GM12892 (cell line): ENCODE data around the gene KCNMA1.

ENCODE experiments used
- DNase-seq: peaks from one replicate; pipeline ENCODE4 v3.0.0; 2011; ENCODE audit not compliant: insufficient read length
- FAIRE-seq: peaks from 2 replicates; lab custom pipeline; 2011; peaks lifted over from hg19 to GRCh38; lab: Jason Lieb, UNC
- POLR2A ChIP-seq: IDR thresholded peaks from 2 replicates; pipeline ENCODE4 v1.6.1; 2011; ENCODE audit warnings: low read depth, low read length, control low read depth
- POLR2AphosphoS5 ChIP-seq: IDR thresholded peaks from 2 replicates; pipeline ENCODE4 v1.6.1; 2011; ENCODE audit warnings: low read depth, low read length, control low read depth
- TAF1 ChIP-seq: IDR thresholded peaks from 2 replicates; pipeline ENCODE4 v1.6.1; 2011; ENCODE audit warnings: low read depth, mild to moderate bottlenecking, control low read depth, low read length, borderline replicate concordance

Gene KCNMA1

DNA sequence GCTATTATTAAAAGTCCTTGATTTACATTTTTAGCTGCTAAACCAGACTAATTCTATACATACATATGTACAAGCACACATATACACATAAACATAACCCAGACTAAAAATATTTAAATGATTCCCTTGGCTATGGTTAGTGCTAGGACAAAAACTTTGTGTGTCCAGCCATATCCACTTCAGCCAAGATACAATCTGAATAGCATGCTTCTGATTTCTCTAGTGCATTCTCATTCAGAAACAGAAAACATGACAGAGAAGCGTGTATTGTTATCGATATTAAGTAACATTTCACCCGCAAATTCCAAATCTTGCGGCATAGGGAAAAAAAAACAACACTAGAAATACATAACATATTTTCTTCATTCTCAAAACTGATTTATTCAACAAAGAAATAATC is 569.3 kb downstream of the KCNMA1 start:
- DNase-seq = no peak
- TF ChIP-seq POLR2A = no peak
- TF ChIP-seq POLR2AphosphoS5 = no peak
- TF ChIP-seq TAF1 = no peak
- FAIRE-seq = no peak

DNA sequence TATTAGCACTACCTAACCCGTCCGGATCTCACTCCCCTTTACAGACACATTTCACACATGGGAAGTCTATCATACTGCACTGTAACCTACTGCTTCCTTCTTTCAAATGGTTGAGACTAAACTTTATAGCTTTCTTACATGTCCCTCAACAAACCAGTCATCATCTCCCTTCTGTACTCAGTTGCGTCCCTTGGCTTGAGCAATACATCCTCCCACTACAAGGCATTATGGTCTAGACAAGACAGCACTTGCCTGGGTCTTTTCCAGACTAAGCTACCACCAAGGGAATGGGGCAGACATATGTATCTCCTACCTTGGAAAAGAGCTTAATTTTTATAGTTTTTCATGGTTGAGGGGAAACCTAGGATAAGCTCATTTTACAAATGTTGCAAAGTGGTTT is 575.2 kb downstream of the KCNMA1 start:
- FAIRE-seq = peak; percentile 27
- DNase-seq = no peak
- TF ChIP-seq TAF1 (no peak), POLR2A (no peak), POLR2AphosphoS5 (no peak)

DNA sequence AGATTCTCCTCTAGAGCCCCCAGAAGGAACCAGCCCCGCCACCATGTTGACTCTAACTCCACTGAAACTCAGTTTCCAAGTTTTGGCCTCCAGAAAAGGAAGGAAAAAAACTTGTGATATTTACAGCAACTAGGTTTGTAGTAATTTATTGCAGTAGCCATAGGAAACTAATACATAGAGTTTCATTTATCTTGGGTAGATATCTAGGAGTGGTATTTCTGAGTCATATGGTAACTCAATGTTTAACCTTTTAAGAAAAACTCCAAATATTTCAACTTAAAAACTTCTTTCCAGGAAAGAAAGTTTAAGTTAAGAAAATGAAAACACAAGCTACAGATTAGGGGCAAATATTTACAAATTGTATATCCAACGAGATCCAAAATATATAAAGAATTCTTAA is 576.7 kb downstream of the KCNMA1 start:
- TF ChIP-seq POLR2AphosphoS5 (no peak), POLR2A (no peak), TAF1 (no peak)
- no peak for DNase-seq
- no peak for FAIRE-seq

DNA sequence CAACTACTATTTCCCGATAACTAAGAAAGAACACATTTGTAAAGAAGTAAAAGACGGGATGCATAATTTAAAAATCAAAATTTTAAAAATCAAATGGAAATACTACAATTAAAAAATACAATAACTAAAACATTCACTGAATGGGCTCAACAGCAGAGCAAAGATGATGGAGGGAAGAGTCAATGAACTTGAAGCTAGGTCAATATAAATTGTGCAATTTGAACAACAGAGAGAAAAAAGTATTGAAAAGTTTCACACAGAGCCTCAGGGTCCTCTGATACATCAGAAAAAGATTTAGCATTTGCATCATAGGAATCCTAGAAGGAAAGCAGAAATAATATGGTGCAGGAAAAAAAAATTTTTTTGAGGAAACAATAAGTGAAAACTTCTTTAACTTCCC is 581.0 kb downstream of the KCNMA1 start:
- DNase-seq = no peak
- FAIRE-seq = no peak
- TF ChIP-seq POLR2AphosphoS5 (no peak), TAF1 (no peak), POLR2A (no peak)

DNA sequence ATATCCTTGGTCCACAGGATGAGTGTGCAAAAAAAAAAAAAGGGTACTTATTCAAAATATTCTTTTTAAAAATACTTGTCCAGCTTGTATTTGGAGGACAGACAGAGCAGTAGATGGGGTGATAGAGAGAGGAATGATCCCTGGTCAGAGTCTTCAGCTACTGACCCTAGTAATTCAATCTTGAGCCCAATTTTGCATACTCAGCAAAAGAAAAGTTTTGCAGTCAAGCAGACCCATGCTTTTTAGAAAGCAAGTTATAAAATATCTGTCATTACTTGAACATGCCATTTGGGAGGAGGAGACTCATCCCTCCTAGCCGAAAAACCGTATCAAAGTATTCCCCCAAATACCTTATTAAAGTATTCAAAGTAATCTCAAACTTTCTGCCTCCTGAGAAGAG is 585.0 kb downstream of the KCNMA1 start:
- DNase-seq (no peak), FAIRE-seq (no peak)
- TF ChIP-seq POLR2AphosphoS5 = no peak
- TF ChIP-seq POLR2A = no peak
- no peak for TF ChIP-seq TAF1

DNA sequence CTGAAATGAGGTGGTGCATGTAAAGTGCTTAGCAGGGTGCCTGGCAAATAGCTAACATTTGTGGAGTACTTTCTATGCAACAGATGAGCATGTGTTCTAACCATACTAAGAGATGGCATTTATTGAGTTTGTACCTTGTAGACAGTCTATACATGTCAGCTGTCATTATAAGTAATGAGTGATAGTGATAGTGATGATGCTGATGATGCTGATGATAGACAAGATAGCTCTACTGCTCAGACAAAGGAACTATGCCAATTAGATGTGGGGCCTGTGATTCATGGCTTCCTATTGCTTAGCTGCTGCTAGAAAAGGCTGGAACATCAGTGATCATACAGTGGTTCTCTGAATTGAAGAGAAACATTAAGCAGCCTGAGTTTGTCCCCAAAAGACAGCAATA is 585.8 kb downstream of the KCNMA1 start:
- TF ChIP-seq POLR2AphosphoS5 = no peak
- no peak for TF ChIP-seq POLR2A
- TF ChIP-seq TAF1 = no peak
- no peak for FAIRE-seq
- DNase-seq = no peak

DNA sequence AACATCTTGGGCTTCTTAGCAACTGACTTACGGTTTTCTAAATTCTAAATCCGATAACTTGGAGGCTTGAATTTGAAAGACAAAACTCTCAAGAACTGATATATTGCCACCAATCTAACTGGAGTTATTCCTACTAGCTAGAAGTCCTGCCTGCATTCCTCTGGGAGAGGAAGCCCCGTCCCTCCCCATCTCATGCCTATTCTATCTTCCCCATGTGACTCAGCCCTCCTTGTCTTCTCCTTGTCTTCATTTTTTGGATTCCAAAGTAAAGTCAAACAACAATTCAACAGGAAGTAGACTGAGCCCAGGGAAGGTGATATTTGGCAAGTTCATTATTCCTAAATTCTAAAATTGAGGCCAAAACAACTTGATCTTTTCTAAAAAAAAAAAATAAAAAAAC is 587.7 kb downstream of the KCNMA1 start:
- no peak for DNase-seq
- TF ChIP-seq POLR2A (no peak), POLR2AphosphoS5 (no peak), TAF1 (no peak)
- FAIRE-seq = no peak

DNA sequence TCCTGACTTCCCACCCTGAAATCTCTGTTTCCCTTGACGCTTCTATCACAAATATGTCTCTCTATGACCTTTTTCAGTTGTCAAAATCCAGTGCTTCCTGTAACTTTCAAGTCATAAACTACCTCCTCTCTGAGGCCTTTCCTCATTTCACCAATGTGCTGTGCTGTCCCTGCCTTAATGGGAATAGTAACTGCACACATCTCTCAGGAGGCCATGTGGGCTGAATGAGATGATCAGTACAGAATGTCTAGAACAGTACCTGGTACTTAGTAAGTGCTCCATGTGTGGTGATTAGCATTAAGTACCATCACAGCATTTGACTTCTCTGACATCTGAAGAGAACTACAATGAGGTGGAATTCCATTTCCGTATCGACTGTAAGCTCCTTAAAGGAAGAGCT is 588.5 kb downstream of the KCNMA1 start:
- TF ChIP-seq POLR2A (no peak), TAF1 (no peak), POLR2AphosphoS5 (no peak)
- FAIRE-seq = no peak

DNA sequence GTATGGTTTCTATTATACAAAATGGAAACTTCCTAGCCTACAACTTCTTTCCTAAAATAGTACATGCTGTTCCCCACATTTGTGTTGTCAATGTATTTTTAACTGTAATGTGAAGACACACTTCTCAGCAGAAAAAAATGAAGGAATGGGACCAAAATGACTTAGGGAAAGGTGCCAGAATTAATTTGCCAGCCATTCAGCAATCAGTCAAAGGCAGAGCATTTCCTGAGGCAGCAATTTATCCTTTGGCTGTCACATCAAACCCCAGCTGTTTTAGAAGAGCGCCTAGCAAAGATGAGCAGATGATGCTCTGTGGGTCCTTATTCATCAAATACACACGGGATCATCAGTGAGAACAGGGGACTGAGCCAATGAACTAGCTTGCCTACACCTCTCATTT is 592.5 kb downstream of the KCNMA1 start:
- FAIRE-seq = no peak
- DNase-seq = no peak
- no peak for TF ChIP-seq POLR2AphosphoS5
- TF ChIP-seq TAF1 = no peak
- no peak for TF ChIP-seq POLR2A

More for the DNA sequence above, 588.5 kb downstream of the KCNMA1 start:
- DNase-seq = no peak

DNA sequence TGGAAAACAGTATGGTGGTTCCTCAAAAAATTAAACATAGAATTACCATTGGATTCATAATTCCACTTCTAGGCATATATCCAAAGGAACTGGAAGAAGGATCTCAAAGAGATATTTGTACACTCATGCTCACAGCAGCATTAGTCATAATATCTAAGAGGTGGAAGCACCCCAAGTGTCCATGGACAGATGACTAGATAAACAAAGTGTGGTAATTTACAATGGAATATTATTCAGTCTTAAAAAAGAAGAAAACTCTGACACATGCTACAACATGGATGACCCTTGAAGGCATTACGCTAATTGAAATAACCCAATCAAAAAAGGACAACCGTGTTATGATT is 594.2 kb downstream of the KCNMA1 start:
- FAIRE-seq = no peak
- TF ChIP-seq TAF1 (no peak), POLR2AphosphoS5 (no peak), POLR2A (no peak)

DNA sequence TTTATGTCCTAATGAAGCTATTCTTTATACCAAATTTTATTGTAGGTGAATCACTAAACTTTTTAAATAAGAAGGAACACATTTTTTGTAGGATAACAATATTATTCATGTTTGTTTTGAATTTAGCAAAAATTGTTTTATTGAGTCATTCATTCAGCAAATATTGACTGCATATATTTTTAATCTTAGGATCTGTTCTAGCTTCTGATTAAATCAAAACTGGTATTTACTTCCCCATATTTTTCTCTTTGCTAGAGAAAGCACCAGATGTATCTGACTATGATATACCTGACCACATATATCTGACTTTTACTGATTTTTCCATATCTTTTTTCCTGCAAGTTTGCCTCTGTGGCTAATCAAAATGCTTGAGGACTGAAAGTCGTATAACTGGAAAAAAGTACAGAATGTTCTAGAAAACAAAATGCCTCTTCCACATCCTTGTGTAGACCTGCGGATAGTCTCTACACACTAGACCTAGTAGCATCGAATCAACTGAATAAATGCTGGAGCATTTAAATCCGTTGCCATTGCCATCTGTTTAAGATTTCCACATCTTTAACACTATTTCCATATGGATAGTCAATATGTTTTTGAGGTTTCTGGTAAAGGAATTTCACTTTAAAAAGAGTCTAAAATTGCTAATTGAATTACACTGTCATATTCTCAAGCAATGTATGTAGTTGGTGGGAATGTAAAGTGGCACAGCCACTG is 594.7 kb downstream of the KCNMA1 start:
- no peak for FAIRE-seq
- TF ChIP-seq TAF1 = no peak
- TF ChIP-seq POLR2AphosphoS5 = no peak
- no peak for TF ChIP-seq POLR2A
- no peak for DNase-seq

More for the DNA sequence above, 594.2 kb downstream of the KCNMA1 start:
- DNase-seq = no peak

DNA sequence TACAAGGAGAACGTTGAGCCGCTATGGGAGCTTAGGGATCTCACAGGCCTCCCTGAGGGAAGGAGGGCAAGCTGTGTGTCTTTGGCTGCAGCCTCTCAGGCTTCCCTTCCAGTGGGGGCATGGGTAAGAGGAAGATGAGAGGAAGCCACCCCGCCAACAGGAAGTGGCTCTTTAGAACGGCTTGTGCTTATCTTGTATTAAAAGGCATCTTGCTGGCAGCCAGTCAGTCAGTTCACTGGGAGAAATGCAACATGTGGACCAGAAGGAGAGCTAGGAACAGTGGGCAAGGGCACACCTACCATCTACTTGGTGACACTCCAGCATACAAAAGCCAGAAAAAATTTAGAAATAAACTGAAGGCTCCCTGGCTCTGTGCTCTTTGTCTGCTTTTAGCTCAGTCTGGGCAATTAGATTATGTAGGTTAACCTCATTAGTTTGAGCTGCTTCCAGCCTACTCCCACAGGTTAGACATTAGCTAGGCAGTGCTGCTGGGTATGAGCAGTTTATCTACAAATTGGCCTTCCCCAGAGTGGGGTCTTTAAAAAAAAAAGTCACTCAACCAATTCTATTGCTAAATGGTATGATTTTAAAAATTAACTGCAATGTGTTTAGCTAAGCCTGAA is 595.9 kb downstream of the KCNMA1 start:
- FAIRE-seq (no peak), DNase-seq (no peak)
- no peak for TF ChIP-seq POLR2A
